HG02852 (cell line): ENCODE measurements around the gene AP1G1.
"Not testable (repeated sequence)": the region's sequence is repeated elsewhere in the genome, so short reads cannot be mapped to it uniquely, and the experiment has no call there.

Experiments
- ATAC-seq: cut with Tn5 transposase; IDR thresholded peaks from one replicate; pipeline ENCODE4 v1.9.1; 2021; ENCODE audit warnings: mild to moderate bottlenecking, moderate library complexity; ENCODE audit not compliant: unreplicated experiment

Gene AP1G1

DNA sequence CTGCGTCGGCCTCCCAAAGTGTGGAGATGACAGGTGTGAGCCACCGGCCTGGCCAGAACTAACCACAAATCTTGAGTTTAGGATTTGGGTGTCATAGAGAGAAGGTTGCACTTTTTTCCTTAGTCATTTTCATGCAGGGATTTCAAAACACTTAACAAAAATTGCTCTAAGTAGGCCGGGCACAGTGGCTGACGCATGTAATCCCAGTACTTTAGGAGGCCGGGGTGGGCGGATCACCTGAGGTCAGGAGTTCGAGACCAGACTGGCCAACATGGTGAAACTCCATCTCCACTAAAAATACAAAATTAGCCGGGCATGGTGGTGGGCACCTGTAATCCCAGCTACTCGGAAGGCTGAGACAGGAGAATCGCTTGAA, 1.5 kb upstream of the AP1G1 start:
- ATAC-seq = not testable (repeated sequence)

GRCh38 chr16:71807905-71808592, 585 bp downstream of the AP1G1 start:
- peak; percentile 36 for ATAC-seq

- ATAC-seq = no peak
These were observed 5.3 kb downstream of the AP1G1 start for GRCh38 chr16:71803305-71803690.

GRCh38 chr16:71796501-71797097, 12.0 kb downstream of the AP1G1 start:
- ATAC-seq = no peak

DNA sequence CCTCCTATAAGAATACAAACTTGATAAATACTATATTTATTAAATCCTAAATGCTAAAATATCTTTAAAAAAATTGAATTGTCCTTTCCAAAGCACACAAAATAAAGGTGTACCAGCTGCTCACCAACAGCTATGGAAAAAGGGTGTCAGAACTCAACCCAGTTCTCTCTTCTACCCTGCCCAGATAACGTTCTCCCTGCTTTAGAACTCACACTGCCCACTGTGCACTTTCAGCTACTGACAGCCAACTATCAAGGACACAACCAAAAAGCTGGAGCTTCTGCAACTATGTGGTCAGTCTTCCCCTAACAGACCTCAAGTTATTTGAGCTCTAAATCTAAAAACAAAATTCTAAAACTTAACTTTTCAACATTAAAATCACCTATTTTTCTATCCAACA, 13.7 kb downstream of the AP1G1 start:
- no peak for ATAC-seq

DNA sequence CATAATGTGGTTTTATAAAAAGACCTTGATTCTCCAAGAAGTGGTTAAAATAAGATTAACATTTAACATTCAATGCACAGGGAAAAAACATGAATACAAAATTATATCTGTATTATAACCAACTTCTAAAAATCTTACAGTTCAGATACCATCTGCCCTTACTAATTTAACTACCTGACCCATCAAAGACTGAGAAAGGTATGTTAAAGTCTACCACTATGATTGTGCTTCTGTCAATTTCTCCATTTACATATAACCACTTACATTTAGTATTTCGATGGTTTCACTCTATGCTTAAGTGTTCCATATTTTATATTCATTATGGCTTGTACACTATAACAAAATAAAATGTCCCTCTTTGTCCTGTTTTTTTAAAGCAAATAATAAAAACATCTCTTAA, 14.6 kb downstream of the AP1G1 start:
- ATAC-seq = no peak

DNA sequence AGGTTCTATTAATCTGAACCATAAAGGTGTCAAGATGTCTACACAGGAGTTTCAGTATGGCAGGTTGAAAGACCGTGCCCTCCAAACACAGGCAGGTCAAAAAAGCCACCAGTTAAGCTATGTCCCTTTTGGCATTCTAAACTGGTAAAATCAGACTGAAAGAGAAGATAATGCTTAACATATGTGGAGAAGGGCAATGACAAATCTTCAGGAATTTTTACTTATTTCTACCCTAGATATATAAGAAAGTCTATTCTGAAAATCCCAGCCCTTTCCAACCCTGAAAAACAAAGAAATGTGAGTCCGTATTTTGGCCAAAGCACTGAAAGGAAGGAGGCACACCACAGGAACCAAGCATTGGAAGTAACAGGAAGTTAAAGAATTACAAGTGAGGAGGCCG, 16.5 kb downstream of the AP1G1 start:
- ATAC-seq = no peak

DNA sequence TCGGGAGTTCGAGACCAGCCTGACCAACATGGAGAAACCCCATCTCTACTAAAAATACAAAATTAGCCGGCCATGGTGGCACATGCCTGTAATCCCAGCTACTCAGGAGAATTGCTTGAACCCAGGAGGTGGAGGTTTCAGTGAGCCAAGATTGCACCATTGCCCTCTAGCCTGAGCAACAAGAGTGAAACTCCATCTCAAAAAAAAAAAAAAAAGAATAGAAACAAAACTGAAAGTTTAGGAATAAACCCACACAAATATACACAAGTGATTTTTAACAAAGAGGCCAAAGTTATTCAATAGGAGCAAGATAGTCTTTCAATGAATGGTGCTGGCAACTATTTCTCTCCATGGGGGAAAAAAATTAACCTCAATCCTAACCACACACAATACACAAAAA, 18.3 kb downstream of the AP1G1 start:
- not testable (repeated sequence) for ATAC-seq

DNA sequence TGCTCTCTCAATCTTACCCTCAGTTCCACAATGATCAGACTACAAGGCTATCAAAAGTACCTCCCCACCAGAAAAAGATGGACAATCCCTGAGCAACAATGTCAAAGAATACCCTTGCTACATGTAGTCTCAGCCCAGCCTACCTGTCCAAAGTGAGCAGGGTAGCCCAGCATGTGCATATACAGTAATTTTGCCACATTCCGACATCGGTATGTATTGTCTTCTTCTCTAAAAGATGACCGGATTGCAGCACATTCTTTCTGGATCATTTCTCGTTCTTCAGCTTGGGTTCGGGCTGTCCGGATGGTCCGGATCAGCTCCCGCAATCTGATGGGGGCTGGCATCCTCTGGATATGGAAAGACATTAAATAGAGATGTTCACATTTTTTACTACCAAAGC, 19.5 kb downstream of the AP1G1 start:
- no peak for ATAC-seq

GRCh38 chr16:71788578-71788977, 20.1 kb downstream of the AP1G1 start:
- ATAC-seq = no peak

- ATAC-seq = not testable (repeated sequence)
These were observed 23.5 kb downstream of the AP1G1 start for GRCh38 chr16:71785143-71785542.

DNA sequence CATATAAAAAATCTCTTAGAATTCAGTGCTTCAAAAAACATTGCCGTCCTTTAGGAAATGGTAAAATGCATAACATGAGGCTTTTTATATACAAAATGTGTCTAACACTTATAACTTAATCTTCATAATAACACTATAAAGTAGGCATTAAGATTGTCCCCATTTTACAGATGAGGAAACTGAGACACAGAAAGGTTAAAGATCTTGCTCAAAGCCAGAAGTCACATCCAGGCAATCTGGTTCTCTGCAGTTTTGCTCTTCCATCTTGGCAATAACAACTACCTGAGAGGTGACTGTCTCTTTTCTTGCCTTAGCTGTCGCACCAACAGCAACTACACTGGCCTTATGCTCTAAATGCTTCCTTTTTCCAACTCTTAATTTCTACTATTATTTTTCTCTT, 24.5 kb downstream of the AP1G1 start:
- ATAC-seq = no peak

- no peak for ATAC-seq
These were observed 26.9 kb downstream of the AP1G1 start for GRCh38 chr16:71781741-71782140.

GRCh38 chr16:71780521-71781089, 28.0 kb downstream of the AP1G1 start:
- no peak for ATAC-seq

DNA sequence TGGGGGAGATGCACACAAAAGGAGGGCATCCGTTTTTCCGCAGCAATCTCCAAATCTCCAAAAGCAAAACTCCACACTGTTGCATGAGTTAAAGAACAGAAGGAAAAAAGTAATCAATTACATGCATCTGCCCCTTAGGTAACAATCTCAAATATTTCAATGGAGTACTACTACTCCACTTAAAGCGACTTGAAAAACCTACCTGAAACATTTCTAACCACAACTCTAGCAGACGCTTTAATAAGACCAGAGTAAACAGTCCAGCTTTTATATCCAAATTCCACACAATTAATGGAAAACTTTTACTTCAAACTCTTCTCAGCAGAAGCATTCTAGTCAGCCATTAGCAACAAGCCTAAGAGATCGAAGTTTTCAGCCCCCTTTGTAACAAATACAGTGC, 29.9 kb downstream of the AP1G1 start:
- ATAC-seq = no peak

- ATAC-seq = no peak
These were observed 31.3 kb downstream of the AP1G1 start for GRCh38 chr16:71777329-71777728.

DNA sequence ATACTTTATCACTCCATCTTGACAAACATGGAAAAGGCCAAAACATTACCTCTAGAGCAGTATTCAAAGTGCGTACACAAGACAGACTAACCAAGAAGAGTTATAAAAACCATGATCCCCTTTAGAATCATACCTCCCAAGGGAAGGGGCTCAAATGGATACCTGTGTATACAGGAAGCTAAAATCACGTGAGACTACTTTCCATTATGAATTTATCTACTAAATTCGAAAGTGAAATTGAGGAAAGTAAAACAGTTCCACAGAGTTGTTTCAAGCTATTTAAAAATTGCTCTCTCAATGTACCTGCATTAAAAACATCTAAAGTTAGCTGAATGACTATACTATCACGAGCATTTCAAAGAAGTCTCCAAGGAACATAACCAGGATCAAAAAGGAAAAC, 32.7 kb downstream of the AP1G1 start:
- ATAC-seq = no peak

- no peak for ATAC-seq
These were observed 37.1 kb downstream of the AP1G1 start for GRCh38 chr16:71771571-71771970.

- ATAC-seq = no peak
These were observed 39.4 kb downstream of the AP1G1 start for GRCh38 chr16:71769222-71769621.

GRCh38 chr16:71767060-71767900, 41.4 kb downstream of the AP1G1 start:
- no peak for ATAC-seq

GRCh38 chr16:71762186-71762585, 46.4 kb downstream of the AP1G1 start:
- no peak for ATAC-seq

DNA sequence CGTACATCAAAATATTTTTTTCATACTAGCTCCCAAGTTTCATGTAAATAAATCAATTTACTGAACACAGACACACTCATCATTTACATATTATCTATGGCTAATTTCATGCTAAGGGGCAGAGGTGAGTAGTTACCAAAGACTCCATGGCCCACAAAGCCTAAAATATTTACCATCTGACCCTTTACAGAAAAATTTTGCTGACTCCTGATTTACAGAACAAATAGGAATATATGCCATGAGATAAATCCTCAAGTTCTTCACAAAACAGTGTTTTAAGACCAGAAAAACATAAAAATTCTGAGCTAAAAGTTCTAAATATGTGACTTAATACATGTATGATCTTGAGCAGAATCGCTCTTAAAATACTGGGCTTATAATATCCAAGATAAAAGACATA, 47.5 kb downstream of the AP1G1 start:
- ATAC-seq = no peak
